Neuron (in vitro differentiated cells): ENCODE measurements around the gene PTPRN2.

Source experiments
- H2AFZ ChIP-seq: one replicate; pipeline ENCODE4 v1.6.1; 2013; ENCODE audit warnings: low read depth, mild to moderate bottlenecking, inconsistent platforms, low read length, moderate library complexity
- H3K27me3 ChIP-seq: one replicate; pipeline ENCODE4 v1.6.1; 2013; ENCODE audit warnings: low read length; ENCODE audit not compliant: insufficient read depth
- H3K36me3 ChIP-seq: one replicate; pipeline ENCODE4 v1.6.1; 2013; ENCODE audit warnings: low read length; ENCODE audit not compliant: insufficient read depth
- H3K4me1 ChIP-seq: one replicate; pipeline ENCODE4 v1.6.1; 2013; ENCODE audit warnings: low read length; ENCODE audit not compliant: insufficient read depth
- H3K4me3 ChIP-seq: 2 replicates; pipeline ENCODE4 v1.5.1; 2013; ENCODE audit warnings: mild to moderate bottlenecking, low read length, moderate library complexity
- H3K9me3 ChIP-seq: one replicate; pipeline ENCODE4 v1.6.1; 2013; ENCODE audit warnings: low read length

PTPRN2 gene

DNA sequence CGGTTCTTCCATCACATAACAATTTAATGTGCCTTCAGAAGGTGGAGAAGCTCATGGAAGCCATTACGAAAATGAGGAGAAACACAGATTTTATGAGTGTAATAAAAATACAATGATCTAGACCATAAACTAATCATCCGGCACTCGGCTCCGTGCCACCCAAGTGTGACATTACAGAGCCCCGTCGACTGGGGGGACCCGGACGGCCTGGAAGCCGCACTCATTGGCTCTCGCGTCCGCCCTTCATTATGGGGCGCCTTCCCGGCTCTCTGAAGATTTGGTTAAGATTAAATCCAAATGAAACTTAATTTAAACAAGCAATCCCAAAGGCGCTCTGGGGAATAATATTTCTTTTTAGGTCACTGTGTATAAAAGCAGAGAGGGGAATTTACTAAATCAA lies 1008.2 kb downstream of the PTPRN2 start:
- Histone ChIP-seq H3K4me3 (no peak overlapping the region), H2AFZ (no peak overlapping the region)

DNA sequence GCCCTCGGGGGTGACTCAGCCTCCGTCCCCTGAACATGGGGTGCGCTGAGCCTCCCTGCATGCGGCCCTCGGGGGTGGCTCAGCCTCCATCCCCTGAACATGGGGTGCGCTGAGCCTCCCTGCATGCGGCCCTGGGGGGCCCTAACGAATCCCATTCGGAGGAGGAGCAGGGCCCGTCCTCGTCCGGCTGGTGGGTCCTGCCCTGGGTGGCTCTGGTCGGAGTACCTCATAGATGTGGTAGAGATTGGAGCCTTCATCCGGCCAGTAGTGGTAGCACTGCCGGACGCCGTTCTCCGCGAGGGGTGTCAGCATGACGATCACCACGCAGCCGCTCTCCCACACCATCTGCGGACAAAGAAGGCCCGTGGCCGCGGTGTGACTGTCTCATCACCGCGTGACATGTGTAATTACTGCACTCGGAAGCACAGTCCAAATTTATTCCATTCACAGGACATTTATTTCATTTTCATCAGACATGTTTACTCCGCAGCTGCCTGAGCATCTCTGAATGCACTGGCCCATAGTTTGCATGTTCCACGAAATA lies 1009.8 kb downstream of the PTPRN2 start:
- Histone ChIP-seq H3K36me3 (peaks cover 66% of the 10 kb centered on the region), H3K4me3 (no peak overlapping the region), H3K9me3 (no peaks in the 10 kb centered on the region), H3K4me1 (no peaks in the 10 kb centered on the region), H2AFZ (no peak overlapping the region), H3K27me3 (no peaks in the 10 kb centered on the region)

More for the DNA sequence above, 1008.2 kb downstream of the PTPRN2 start:
- no peaks in the 10 kb centered on the region for H3K9me3 ChIP-seq
- H3K36me3 ChIP-seq, result peaks cover 57% of the 10 kb centered on the region
- no peaks in the 10 kb centered on the region for H3K4me1 ChIP-seq
- H3K27me3 ChIP-seq, result no peaks in the 10 kb centered on the region

DNA sequence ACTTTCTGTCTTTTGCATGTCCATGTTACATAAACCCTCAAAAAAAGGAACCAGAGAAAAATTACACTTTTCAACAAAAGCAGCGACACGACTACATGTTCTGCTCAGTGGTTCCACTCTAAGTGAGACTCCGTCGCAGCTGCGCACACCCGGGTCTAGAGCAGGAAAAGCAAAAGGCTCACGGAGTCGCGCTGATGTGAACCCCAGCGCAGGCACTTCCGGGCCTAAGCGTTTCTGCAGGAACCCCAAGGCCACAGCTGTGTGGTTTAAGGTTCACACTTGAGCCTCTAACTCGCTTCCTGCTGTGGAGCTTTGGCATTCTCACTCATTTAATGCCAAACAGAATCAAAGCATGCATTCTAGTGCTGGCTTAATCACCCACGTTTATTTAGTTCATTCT lies 1010.6 kb downstream of the PTPRN2 start:
- Histone ChIP-seq H3K4me3 (no peak overlapping the region), H3K9me3 (no peaks in the 10 kb centered on the region), H3K27me3 (no peaks in the 10 kb centered on the region), H2AFZ (no peak overlapping the region), H3K4me1 (no peaks in the 10 kb centered on the region), H3K36me3 (peaks cover 74% of the 10 kb centered on the region)

DNA sequence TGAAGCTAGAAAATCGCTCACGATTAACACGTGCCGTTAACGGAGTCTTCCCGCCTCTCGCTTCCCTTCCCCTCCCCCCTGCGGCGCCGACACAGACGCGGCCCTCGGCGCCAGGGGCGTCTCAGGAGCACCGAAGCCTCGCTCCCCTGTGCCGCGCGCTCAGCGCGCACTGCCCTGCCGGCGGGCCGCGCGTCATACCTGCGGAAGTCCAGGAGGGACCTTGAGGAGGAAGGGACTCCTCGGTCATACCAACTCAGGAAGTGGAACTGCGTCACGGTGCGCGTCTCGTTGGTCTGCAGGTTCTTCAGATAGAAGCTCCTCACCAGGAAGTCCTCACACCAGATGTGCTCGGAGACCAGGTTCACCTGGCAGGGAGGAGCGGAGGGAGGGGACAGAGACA lies 1011.2 kb downstream of the PTPRN2 start:
- H3K36me3 ChIP-seq, result peaks cover 75% of the 10 kb centered on the region

DNA sequence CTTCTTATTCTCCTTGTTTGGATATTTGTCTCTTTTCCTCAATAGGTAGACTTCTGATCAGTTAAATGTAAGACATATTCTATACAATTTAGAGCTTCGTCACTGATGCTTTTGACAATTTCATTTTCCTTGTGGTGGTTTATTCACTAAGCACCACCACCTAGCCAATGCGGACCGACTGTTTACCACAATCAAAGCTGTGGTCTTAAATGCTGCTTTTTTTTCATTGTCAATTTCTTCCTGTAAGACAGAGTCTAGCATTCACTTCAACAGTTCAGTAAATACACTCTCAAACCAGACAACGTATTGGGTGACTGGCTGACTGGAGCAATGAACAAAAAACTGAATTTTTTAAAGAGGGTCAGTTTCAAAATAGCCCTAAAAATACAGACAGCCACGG lies 1011.8 kb downstream of the PTPRN2 start:
- Histone ChIP-seq H3K27me3 (no peaks in the 10 kb centered on the region), H3K4me1 (no peaks in the 10 kb centered on the region), H3K9me3 (no peaks in the 10 kb centered on the region), H3K36me3 (peaks cover 79% of the 10 kb centered on the region), H2AFZ (no peak overlapping the region), H3K4me3 (no peak overlapping the region)

More for the DNA sequence above, 1011.2 kb downstream of the PTPRN2 start:
- no peak overlapping the region for H2AFZ ChIP-seq
- no peak overlapping the region for H3K4me3 ChIP-seq
- H3K4me1 ChIP-seq, result no peaks in the 10 kb centered on the region
- H3K9me3 ChIP-seq, result no peaks in the 10 kb centered on the region
- no peaks in the 10 kb centered on the region for H3K27me3 ChIP-seq

GRCh38 chr7:157574914-157575586 lies 1012.6 kb downstream of the PTPRN2 start:
- H2AFZ ChIP-seq, result no peak overlapping the region
- H3K36me3 ChIP-seq, result peaks cover 86% of the 10 kb centered on the region
- no peaks in the 10 kb centered on the region for H3K27me3 ChIP-seq
- H3K4me3 ChIP-seq, result no peak overlapping the region
- H3K4me1 ChIP-seq, result peaks cover 7% of the 10 kb centered on the region
- no peaks in the 10 kb centered on the region for H3K9me3 ChIP-seq

- Histone ChIP-seq H2AFZ (no peak overlapping the region), H3K9me3 (no peaks in the 10 kb centered on the region), H3K27me3 (no peaks in the 10 kb centered on the region), H3K4me1 (peaks cover 15% of the 10 kb centered on the region), H3K36me3 (peaks cover 84% of the 10 kb centered on the region), H3K4me3 (no peak overlapping the region)
Observed at GRCh38 chr7:157574120-157574825, 1013.4 kb downstream of the PTPRN2 start.

DNA sequence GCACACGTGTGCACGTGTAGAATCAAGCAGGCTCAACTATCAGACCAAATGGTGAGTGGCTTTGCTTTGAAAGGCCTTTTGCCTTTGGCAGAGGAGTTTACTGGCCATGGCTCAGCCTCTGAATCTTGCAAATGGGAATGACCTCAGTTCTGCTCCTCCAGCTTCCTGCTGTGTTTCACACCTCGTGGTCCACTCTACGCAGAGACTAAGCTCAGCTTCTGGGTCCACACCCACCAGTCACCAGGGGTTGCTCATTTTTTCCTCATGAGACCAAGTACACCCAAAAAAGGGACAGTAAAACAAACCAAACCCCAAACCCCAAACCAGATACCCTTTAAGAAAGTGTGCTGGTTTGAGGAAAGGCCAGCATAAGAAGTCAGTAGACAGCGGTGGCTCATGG lies 1014.4 kb downstream of the PTPRN2 start:
- Histone ChIP-seq H3K27me3 (no peaks in the 10 kb centered on the region), H3K9me3 (no peaks in the 10 kb centered on the region), H3K36me3 (peaks cover 83% of the 10 kb centered on the region), H3K4me3 (no peak overlapping the region), H3K4me1 (peaks cover 25% of the 10 kb centered on the region), H2AFZ (no peak overlapping the region)

DNA sequence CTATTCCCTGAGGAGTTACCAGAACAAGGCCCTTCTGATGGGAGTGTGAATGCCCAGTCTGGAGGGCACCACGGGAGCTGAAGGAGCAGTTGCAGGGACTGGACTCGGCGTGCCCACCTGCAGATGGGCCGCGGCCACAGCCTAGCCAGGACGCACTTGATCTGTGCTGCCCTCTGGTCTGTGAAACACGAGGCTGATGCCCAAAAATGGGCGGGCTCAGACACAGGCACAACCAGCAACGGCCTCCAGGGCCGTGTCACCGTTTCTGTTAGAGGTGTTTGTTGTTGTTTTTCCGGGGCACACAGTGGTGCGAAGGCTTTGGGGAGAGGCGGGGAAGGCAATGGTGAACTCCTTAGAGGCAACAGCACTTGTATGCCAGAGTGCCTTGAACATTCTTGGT lies 1015.0 kb downstream of the PTPRN2 start:
- H3K36me3 ChIP-seq, result peaks cover 84% of the 10 kb centered on the region
- H2AFZ ChIP-seq, result no peak overlapping the region
- H3K4me1 ChIP-seq, result peaks cover 30% of the 10 kb centered on the region
- H3K9me3 ChIP-seq, result no peaks in the 10 kb centered on the region
- no peak overlapping the region for H3K4me3 ChIP-seq
- H3K27me3 ChIP-seq, result no peaks in the 10 kb centered on the region

DNA sequence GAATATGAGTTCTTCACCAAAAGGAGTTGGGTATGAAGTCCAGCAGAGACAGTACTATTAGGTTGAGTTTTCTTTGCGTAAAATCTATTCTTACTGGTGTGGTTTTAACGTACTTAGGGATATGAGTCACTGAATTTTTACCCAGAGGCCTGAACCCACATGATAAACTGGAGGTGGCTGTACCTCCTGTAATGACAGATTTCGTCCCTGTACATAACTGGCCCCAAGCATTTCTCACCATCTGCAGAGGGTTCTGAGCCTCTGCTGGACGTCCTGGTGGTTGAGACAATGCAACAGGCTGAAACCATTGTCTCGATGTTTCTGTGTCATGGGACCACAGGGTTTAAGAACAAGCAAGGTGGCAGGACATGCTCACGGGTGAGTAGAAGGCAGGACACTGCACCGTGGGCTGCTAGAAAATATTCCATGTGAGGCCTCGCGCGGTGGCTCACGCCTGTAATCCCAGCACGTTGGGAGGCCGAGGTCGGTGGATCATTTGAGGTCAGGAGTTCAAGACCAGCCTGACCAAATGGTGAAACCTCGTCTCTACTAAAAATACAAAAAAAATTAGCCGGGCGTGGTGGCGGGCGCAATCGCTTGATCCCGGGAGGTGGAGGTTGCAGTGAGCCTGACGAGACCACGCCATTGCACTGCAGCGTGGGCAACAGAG lies 1017.0 kb downstream of the PTPRN2 start:
- Histone ChIP-seq H3K4me3 (no peak overlapping the region), H3K36me3 (peaks cover 84% of the 10 kb centered on the region), H2AFZ (no peak overlapping the region), H3K4me1 (peaks cover 33% of the 10 kb centered on the region), H3K27me3 (no peaks in the 10 kb centered on the region), H3K9me3 (no peaks in the 10 kb centered on the region)

- Histone ChIP-seq H2AFZ (no peak overlapping the region), H3K36me3 (peaks cover 84% of the 10 kb centered on the region), H3K4me1 (peaks cover 33% of the 10 kb centered on the region), H3K27me3 (no peaks in the 10 kb centered on the region), H3K4me3 (no peak overlapping the region), H3K9me3 (no peaks in the 10 kb centered on the region)
Observed at GRCh38 chr7:157569967-157570366, 1017.7 kb downstream of the PTPRN2 start.

- H2AFZ ChIP-seq, result no peak overlapping the region
- no peak overlapping the region for H3K4me3 ChIP-seq
- no peaks in the 10 kb centered on the region for H3K9me3 ChIP-seq
- H3K27me3 ChIP-seq, result no peaks in the 10 kb centered on the region
- peaks cover 81% of the 10 kb centered on the region for H3K36me3 ChIP-seq
- H3K4me1 ChIP-seq, result peaks cover 33% of the 10 kb centered on the region
Observed at GRCh38 chr7:157568770-157569584, 1018.6 kb downstream of the PTPRN2 start.
